Effector memory CD8-positive, alpha-beta T cell (primary cell): ENCODE data around the gene MAP4K5.

ENCODE experiments used
- ATAC-seq: fragments of 150-1000 bp; cut with Tn5 transposase; replicated peaks from 2 replicates; pipeline ENCODE4 v1.10.0; 2021; ENCODE audit warnings: mild to moderate bottlenecking, moderate library complexity
- DNase-seq, 3 experiments: peaks; one replicate each; pipeline ENCODE4 v3.0.0; 2021
- H3K27ac Mint-ChIP-seq, 2 donors: one replicate each; pipeline ENCODE4 v1.8.0; 2022; ENCODE audit warnings: mild to moderate bottlenecking in 2 of 2, mixed read lengths in 2 of 2, moderate library complexity in 2 of 2
- H3K27me3 Mint-ChIP-seq, 2 donors: one replicate each; pipeline ENCODE4 v1.8.0; 2022; ENCODE audit warnings: mixed read lengths in 2 of 2
- H3K36me3 Mint-ChIP-seq: one replicate; pipeline ENCODE4 v1.8.0; 2022; ENCODE audit warnings: mild to moderate bottlenecking, moderate library complexity, mixed read lengths; ENCODE audit not compliant: insufficient read depth
- H3K4me1 Mint-ChIP-seq, 2 donors: one replicate each; pipeline ENCODE4 v1.8.0; 2022; ENCODE audit warnings: low read depth in 2 of 2, mixed read lengths in 2 of 2
- H3K4me3 Mint-ChIP-seq, 2 donors: one replicate each; pipeline ENCODE4 v1.8.0; 2022; ENCODE audit warnings: mild to moderate bottlenecking in 2 of 2, mixed read lengths in 2 of 2, moderate library complexity in 2 of 2
- H3K9me3 Mint-ChIP-seq, 2 donors: one replicate each; pipeline ENCODE4 v1.8.0; 2022; ENCODE audit warnings: mixed read lengths in 2 of 2

The MAP4K5 gene

GRCh38 chr14:50377550-50378085 lies 154.8 kb downstream of the MAP4K5 start:
- no peaks in the 10 kb centered on the region for H3K27me3 Mint-ChIP-seq
- no peaks in the 10 kb centered on the region for H3K9me3 Mint-ChIP-seq
- no peak for DNase-seq
- H3K4me3 Mint-ChIP-seq, result no peak overlapping the region
- H3K27ac Mint-ChIP-seq, result no peak overlapping the region
- H3K4me1 Mint-ChIP-seq, result no peaks in the 10 kb centered on the region
- no peaks in the 10 kb centered on the region for H3K36me3 Mint-ChIP-seq
- ATAC-seq, result no peak

DNA sequence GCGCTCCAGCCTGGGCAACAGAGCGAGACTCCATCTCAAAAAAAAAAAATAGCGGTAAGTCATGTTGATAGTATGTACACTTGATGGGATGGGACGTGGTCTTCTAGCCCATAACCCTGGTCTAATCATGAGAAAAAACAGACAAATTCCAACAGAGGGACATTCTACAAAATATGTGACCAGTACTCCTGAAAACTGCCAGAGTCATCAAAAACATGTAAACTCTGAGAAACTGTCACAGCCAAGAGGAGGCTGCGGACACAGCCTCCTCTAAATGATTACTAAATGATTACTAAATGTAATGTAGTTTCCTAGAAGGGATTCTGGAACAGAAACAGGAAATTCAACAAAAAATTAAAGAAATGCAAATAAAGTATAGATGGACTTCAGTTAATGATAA lies 156.6 kb downstream of the MAP4K5 start:
- Mint-ChIP-seq H3K27me3 (no peaks in the 10 kb centered on the region), H3K9me3 (no peaks in the 10 kb centered on the region)
- DNase-seq, result no peak

DNA sequence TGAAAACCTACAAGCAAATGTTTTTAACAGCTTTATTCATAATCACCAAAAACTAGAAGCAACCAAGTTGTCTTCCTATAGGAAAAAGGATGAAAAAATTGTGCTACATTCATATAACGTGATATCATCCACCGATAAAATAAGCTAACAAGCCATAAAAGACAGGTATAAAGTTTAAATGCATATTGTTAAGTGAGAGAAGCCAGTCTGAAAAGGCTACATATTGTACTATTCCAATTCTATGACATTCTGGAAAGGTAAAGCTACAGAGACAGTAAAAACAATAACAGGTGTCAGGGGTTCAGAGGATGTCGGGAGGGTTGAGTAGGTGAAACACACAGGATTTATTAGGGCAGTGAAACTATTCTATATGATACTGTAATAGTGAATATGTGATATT lies 158.4 kb downstream of the MAP4K5 start:
- ATAC-seq, result no peak
- H3K36me3 Mint-ChIP-seq, result no peaks in the 10 kb centered on the region
- no peaks in the 10 kb centered on the region for H3K9me3 Mint-ChIP-seq
- H3K27ac Mint-ChIP-seq, result no peak overlapping the region
- no peaks in the 10 kb centered on the region for H3K27me3 Mint-ChIP-seq
- no peak overlapping the region for H3K4me3 Mint-ChIP-seq
- DNase-seq, result no peak
- no peaks in the 10 kb centered on the region for H3K4me1 Mint-ChIP-seq

More for the DNA sequence above, 156.6 kb downstream of the MAP4K5 start:
- Mint-ChIP-seq H3K4me3 (no peak overlapping the region), H3K27ac (no peak overlapping the region), H3K36me3 (no peaks in the 10 kb centered on the region), H3K4me1 (no peaks in the 10 kb centered on the region)
- ATAC-seq, result no peak

DNA sequence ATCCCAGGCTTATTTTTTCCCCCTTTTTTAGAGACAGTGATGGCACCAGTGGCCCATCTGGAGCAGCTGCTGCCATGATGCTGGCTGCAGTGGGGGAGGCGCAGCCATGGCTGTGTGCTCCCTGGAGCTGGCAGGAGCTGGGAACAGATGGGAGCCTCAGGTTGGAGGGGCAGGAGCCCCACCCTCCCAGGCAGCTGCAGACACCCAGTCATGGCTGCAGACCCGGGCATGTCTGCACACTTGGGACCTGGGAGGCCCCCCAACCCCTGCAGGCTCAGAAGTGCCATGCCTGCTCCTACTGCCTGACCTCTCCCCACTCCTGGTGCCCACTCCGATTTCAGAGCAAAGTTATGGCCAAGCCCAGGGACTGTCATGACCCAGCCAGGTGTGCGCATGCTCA lies 160.8 kb downstream of the MAP4K5 start:
- Mint-ChIP-seq H3K36me3 (peaks cover 2% of the 10 kb centered on the region), H3K27me3 (no peaks in the 10 kb centered on the region), H3K4me3 (no peak overlapping the region), H3K4me1 (peaks cover 5 to 9% of the 10 kb centered on the region in 2 donors), H3K9me3 (no peaks in the 10 kb centered on the region), H3K27ac (no peak overlapping the region)
- no peak for DNase-seq
- no peak for ATAC-seq
